Right renal cortex interstitium (tissue), 3 donors: ENCODE measurements around the gene CASTOR2. TPM values are rescaled to one million over a fixed set of nuclear protein-coding genes. Genes with fewer than 3 reads are reported as not detected.
A peak's percentile ranks its signal among the peaks of the same experiment; 100 is the strongest.
"Not testable (repeated sequence)": the region's sequence is repeated elsewhere in the genome, so short reads cannot be mapped to it uniquely, and the experiment has no call there.

Experiments
- DNase-seq, 3 donors: peaks; one replicate each; pipeline ENCODE4 v3.0.0-alpha.2; 2013; ENCODE audit warnings: low read depth in 3 of 3, low spot score in 2 of 3
- polyA plus RNA-seq, 3 donors: library from polyadenylated mRNA; unstranded; fragments of 120-200 nt; gene quantifications; one replicate each; pipeline ENCODE4 v1.2.1, GENCODE V29; 2013; ENCODE audit not compliant: insufficient read length in 3 of 3

The CASTOR2 gene
- polyA plus RNA-seq, 3 donors, result 4.2 to 7.6 (median 5.5) TPM

GRCh38 chr7:74993121-74993520 lies 28.6 kb downstream of the CASTOR2 start:
- no peak for DNase-seq

- DNase-seq, result peak in 1 of 3 donors; percentile 15
Measured at GRCh38 chr7:74994869-74995543, 30.5 kb downstream of the CASTOR2 start.

- not testable (repeated sequence) for DNase-seq
Measured at GRCh38 chr7:74996361-74996760, 31.9 kb downstream of the CASTOR2 start.

DNA sequence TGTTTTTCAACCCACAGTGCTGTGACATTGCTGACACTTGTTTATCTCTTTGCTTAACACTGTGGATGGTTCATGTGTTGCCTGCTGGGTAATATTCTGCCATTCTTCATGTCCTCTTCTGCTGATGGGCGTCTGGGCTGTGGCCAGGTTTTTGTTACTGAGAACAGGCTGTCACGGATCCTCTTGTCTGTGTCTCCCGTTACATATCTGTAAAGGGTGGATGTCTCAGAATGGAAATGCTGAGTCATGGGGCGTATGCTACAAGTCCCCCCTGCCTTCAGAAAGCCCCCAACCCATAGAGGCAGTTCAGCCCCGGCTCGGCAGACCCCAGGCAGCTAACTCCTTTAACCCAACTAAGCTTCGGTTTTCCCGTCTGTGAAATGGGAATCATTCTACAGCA lies 33.3 kb downstream of the CASTOR2 start:
- DNase-seq, result not testable (repeated sequence)

DNA sequence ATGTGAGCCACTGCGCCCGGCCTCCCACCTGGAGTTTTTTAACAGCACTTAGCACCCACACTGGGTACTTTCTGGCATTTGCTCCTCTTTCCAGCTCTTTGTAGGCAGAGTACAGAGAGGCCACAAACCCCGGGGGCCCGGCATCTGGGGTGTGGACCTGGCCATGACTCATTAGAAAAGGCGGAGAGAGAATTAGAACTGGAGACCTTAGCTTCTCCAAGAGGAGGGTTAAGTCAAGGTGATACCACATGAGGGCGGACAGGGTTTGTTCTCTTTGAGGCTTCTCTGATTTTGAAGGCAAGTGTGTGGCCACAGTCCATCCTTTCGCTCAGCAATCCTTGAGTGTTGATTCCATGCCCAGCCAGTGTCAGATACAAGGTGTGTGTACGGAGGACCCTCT lies 36.9 kb downstream of the CASTOR2 start:
- DNase-seq, result not testable (repeated sequence)

DNA sequence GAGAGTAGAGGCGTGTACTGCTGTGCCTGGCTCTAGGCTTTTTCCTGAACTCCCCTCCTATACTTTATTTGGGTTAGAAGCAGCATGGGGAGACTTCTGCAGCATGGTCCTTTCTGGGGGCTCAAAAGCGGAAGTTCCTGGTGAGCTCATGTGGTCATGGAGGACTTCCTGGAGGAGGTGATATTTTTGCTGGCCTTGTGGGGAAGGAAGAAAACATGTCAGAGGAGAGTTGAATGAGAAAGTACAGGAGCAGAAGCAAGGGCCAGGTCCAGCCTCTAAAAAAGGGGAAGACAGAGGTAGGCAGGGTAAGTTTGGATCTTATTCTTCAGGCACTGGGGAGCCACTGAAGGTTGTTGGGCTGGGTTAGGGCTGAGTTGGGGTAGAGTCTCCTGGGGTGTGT lies 45.5 kb downstream of the CASTOR2 start:
- DNase-seq, result no peak

- no peak for DNase-seq
Measured at GRCh38 chr7:75017832-75018231, 53.3 kb downstream of the CASTOR2 start.

GRCh38 chr7:75018570-75019364 lies 54.3 kb downstream of the CASTOR2 start:
- DNase-seq, result no peak

- DNase-seq, result no peak
Measured at GRCh38 chr7:75019800-75020199, 55.3 kb downstream of the CASTOR2 start.

GRCh38 chr7:75024922-75025321 lies 60.4 kb downstream of the CASTOR2 start:
- DNase-seq, result no peak

- DNase-seq, result no peak
Measured at GRCh38 chr7:75028299-75028698, 63.8 kb downstream of the CASTOR2 start.

DNA sequence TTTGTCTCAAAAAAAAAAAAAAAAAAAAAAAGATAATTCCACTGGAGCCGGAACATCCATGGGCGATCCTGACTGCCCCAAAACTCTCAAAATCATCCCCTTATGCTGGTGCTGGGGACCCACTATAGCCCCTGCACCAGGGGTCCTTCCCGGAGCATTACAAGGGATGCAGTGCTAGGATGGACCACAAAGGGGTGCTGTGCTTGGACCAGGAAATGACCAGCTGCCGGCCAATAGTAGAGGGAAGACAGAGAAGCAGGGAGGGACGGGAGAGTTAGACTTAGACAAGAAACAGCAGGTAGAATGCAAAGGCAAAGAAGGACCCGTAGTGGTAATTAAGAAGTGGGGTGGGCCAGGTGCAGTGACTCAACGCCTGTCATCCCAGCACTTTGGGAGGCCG lies 68.6 kb downstream of the CASTOR2 start:
- DNase-seq, result no peak

DNA sequence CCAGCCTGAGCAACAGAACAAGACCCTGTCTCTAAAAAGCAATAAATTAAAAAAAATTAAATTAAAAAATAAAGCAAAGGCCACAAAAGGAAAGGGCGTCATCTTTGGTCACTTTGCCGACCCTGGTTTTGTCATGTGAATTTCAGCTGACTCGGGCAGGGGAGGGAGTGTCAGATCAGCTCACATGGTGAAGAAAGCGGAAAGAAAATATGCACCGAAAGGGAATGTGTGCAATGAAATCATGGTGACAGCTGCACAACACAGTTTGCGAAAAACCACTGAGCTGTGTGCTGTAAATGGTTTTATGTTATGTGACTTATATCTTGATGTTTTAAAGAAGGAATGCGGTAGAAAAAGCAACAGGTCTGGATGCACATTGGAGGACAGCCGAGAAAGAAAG lies 69.3 kb downstream of the CASTOR2 start:
- DNase-seq, result no peak

DNA sequence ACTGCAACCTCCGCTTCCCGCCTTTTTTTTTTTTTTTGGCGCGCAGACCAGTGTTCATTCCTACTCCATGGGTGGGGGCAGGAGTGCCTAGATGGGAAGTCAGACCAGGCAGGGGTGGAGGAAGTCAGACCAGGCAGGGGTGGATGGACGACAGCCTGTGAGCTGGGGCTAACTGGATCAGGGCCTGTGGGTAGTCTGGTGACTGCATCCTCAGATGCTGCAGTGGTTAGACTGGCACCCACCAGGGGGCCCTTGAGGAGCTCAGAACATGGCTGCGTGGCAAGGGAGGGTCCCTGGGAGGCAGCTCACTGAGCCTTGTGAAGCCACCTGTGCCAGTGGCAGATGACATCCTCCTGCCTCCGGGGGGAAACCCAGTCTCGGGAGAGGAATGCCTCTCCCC lies 74.0 kb downstream of the CASTOR2 start:
- no peak for DNase-seq

DNA sequence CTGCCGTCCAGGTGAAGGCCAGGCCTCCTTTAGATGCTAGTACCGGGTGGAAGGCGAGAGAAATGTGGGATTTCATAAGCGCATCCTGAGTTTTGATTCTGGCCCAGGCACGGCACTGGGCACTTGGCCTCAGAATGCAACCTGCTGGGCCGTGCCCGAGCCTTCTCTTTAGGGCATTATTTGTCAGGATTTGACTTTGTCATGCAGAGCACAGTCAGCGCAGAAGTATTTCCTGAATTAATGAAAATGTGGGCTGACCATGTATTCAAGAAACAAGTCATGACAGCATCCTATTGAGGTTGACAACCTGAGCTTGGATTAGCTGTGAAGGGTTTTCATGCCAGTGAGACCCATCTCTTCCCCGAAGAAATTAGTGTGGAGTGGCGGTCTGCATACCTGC lies 74.7 kb downstream of the CASTOR2 start:
- DNase-seq, result no peak

GRCh38 chr7:75039709-75040108 lies 75.2 kb downstream of the CASTOR2 start:
- no peak for DNase-seq

DNA sequence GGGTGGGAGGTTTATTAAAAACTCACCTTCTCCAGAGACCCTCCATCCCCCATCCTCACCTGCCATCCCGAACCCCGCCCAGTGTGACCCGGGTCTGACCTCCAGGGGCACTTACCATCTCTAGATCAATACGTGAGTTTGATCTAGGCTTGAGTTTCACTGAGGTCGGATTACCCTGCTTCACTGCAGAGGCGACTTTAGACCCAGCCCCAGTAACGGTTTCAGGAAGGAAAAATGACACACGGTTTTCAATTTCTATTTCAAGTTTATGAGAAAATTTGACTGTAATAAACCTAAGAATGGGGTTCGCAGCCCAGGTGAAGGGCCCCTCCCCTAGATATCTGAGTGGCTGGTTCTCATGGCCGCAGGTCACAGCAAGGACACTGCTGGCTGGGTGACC lies 76.0 kb downstream of the CASTOR2 start:
- DNase-seq, result no peak

DNA sequence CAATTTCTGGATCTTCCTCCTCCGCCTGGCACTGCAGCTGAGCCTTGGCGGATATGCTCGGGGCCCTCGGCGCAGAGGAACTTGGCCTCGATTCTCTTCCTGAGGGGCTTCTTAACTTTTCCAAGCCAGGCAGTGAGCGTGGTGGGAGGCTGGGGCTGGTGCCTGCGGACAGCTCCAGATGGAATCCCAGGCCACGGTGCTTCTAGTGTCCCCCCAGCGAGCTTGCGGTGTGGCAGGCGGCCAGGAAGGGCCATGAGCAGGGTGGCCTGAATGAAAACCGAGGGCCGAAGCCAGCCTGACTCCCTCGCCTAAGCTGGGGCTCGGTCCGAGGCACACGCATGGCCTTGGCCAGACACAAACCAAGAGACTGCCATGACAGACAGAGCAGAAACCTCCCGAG lies 77.8 kb downstream of the CASTOR2 start:
- no peak for DNase-seq

DNA sequence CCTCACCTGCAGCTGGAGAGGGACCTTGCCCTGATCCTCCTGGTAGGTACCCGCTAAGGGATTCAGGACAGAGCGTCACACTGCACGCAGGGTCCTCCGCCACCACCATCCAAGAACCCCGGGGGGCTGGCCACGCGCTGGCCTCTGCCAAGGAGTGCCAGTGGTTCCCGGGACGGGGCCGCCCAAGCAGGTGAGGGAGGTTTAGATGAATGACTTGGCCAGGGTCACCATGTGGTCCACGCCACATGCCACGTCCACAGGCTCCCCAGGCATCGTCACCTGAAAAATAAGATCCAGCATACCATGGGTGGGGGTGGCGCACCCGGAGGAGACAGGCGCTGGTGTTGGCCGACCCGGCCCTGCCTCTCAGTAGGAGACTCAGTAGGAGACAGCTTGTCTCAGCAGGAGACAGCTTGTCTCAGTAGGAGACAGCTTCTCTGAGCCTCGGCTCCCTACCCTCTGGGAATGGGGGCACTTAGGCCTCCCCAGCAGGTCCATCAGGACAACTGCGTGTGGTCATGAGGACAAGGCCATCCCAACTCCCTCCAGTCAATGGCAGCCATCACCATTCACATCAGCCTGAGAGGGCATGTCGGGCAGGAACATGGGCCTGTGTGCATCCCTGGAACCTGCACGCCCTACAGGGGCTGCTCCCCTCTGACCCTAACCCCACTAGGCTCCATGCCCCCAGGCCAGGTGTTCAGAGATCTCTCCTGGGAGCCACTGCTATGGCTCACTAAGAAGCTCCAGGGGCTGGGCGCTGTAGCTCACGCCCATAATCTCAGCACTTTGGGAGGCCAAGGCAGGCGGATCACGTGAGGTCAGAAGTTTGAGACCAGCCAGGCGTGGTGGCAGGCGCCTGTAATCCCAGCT lies 78.6 kb downstream of the CASTOR2 start:
- DNase-seq, result no peak

DNA sequence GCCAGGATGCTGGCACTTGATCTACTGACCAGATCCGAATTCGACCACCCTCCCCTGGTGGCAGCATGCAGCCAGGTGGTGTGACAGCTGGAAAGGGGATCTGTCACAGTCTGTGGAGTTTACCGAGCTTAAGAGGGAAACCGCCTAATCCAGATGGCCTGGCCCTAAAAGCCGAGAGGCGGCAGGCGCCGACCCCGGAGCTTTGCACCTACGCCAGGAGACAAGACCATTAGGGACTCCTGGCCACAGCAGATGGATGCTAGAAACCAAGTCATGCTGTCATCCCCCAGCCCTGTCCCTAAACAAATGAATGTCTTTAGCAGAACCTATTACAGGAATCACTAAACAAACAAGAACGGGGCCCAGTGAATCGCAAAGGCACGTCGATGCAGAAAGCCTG lies 81.4 kb downstream of the CASTOR2 start:
- no peak for DNase-seq
